Frontal cortex (tissue), 1 donor: ENCODE results near the gene CLNK. TPM values are rescaled to one million over a fixed set of nuclear protein-coding genes. Genes with fewer than 3 reads are reported as not detected.

ENCODE experiments used
- total RNA-seq: library from RNA; depleted of rRNA; stranded (reverse); fragments of >200 nt; gene quantifications from one replicate; pipeline ENCODE4 v1.2.3, GENCODE V29; 2014

Gene CLNK
- total RNA-seq, 1 donor from 2014 or later, result not detected

Other genes starting within 250 kb of the CLNK start
- 107 TPM for gene ZNF518B, start 227.3 kb downstream of the CLNK start, total RNA-seq